ENCODE data around the gene COL8A1.

COL8A1 gene

DNA sequence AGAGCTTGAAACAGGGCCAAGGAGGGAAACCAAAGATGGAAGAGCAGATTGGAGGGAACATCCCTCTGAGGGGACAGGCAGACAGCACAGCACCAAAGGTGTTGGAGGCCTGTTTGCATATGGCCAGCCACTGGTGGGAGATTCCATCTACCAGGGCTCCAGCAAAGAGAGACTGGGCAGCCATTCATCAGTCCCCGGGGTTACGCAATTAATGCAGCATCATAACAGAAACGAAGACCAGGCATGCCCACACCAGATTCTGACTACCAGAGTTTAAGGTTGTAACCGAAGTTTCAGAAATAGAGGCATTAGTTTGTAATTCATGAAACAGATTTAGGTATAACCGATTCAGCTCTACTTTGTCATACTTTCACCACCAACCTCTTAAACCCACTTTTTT, 58.1 kb downstream of the COL8A1 start:
- TF ChIP-seq, protein P1, sequence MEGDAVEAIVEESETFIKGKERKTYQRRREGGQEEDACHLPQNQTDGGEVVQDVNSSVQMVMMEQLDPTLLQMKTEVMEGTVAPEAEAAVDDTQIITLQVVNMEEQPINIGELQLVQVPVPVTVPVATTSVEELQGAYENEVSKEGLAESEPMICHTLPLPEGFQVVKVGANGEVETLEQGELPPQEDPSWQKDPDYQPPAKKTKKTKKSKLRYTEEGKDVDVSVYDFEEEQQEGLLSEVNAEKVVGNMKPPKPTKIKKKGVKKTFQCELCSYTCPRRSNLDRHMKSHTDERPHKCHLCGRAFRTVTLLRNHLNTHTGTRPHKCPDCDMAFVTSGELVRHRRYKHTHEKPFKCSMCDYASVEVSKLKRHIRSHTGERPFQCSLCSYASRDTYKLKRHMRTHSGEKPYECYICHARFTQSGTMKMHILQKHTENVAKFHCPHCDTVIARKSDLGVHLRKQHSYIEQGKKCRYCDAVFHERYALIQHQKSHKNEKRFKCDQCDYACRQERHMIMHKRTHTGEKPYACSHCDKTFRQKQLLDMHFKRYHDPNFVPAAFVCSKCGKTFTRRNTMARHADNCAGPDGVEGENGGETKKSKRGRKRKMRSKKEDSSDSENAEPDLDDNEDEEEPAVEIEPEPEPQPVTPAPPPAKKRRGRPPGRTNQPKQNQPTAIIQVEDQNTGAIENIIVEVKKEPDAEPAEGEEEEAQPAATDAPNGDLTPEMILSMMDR (IDR thresholded peaks at IDR 0.05; ENCODE audit: low read depth, low read length), result no peak
- no peak overlapping the region for H3K4me3 ChIP-seq (ENCODE audit: low read depth, low read length)

DNA sequence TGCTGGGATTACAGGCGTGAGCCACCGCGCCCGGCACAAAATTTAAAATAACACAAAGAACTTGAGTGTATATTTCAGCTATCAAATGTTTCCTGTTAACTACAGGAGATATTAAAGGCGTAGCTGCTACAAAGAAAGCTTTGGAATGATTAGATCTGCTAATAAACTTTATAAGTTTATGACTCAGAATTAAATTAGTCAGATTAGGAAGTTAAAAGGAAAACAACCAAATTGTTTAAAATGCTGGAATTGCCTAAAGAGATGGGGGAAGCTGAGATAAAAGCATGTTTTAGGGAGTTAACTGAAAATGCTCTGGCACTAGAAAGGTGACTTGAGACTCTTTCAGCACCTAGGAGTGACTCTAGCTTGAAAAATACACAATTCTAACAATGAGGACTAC, 58.9 kb downstream of the COL8A1 start:
- TF ChIP-seq, protein P1 (IDR thresholded peaks at IDR 0.05; ENCODE audit: low read depth, low read length), result no peak
- no peak overlapping the region for H3K4me3 ChIP-seq (ENCODE audit: low read depth, low read length)

DNA sequence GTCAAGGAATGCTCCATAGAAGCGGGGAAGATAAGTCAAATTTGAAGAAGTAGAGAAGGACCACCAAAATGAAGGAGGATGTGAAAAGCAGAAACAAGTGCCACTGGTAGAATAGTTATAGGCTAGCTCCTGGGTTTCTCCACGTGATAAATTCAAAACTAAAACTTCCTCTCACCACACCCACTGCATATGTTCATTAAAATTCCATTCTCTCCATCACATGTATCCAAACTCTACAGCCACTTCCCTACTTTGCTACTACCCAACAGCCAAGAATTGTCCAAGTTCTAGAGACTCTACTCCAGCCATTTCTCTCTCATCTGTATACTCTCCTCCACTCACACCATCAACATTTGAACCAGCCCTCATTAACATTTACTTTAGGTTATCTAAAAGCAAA, 60.5 kb downstream of the COL8A1 start:
- TF ChIP-seq, protein P1 (IDR thresholded peaks at IDR 0.05; ENCODE audit: low read depth, low read length), result no peak

DNA sequence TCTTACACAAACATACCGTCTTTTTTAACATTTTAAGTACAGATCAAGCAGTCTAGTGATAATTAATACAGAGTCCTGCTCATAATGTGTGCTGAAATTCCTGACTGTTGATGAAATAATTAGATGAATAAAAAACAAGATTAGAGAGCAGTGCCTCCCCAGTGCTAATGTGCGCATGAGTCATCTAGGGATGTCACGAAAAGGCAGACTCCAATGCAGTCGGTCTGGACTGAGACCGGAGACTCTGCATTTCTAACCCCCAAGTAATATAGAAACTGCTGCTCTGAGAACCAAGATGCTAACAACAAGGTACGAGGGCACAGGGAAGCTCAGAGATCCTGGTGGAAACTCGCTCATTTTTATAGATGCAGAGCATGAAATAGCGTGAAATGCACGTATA, 61.4 kb downstream of the COL8A1 start:
- TF ChIP-seq, protein P1 (IDR thresholded peaks at IDR 0.05; ENCODE audit: low read depth, low read length), result no peak
- H3K4me3 ChIP-seq (ENCODE audit: low read depth, low read length), result no peak overlapping the region

More for the DNA sequence above, 60.5 kb downstream of the COL8A1 start:
- no peak overlapping the region for H3K4me3 ChIP-seq (ENCODE audit: low read depth, low read length)

DNA sequence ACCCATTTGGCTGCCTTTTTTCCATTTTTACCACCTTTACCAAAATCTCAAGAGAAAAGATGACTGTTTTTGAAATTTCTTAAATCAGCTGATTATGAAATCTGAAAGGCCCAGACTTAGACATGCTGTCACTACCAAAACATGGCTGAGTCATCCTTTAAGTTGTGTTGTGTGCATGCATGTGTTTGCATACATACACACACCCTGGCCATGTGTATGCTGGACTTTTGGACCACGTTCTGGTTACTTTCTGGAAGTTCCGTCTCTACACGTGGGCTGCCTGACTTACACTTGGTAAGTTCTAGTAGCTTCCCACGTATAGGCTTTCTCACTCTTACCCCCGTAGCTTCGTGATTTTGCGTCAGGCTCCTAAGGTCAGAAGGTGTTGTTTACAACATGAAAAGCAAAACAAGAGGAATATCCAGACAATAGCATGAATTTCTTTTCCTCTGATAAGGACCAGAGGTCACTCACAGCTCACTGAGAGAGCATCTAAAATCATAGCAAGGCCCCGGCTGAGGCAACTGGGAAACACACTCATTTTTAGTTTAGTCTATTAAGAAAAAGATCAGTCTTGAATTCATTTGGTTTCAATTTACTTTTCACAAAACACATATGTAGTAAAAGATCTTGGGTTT, 62.4 kb downstream of the COL8A1 start:
- TF ChIP-seq, protein P1 (IDR thresholded peaks at IDR 0.05; ENCODE audit: low read depth, low read length), result no peak

DNA sequence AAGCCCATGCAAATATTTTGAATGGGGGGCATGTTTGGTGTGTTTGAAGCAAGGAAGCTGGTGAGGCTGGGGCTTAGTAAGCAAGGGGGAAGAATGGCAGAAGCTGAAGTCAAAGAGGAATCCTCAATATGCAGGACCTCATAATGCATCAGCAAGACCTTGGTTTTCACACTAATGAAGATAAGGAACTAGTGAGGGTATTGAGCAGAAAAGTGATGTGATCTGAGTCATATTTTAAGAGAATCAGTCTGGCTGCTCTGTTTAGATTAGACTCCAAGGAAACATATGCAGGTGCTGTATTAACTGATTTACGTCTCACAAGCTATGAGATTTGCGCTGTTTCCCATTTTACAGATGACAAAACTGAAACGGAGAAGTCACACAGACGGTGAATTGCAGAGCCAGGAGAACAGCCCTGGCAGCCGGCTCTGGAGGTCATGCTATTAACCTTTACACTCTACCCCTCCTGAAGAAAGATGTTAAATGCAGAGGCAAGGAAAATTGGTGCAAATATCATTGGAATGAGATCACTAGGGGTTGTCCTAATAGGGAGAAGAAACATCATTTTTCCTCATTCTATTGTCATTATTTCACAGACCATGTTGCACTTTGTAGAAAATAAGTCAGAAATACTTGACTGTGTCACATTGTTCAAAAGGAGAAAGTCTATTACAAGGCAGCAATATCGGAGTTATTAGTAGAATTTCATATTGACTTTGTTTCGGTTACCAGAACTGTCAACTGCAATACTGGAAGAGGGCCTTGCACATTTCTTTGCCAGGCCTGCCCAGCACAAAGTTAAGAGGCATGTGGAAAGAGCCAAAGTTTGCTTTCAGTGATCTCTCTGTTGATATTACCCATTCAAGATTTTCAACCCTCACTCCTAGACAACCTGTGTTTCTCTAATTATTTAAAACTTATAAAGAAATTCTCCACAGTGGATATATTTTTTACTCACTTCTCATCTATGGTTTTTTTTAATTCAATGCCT, 64.9 kb downstream of the COL8A1 start:
- no peak overlapping the region for H3K4me3 ChIP-seq (ENCODE audit: low read depth, low read length)
- TF ChIP-seq, protein P1 (IDR thresholded peaks at IDR 0.05; ENCODE audit: low read depth, low read length), result no peak

More for the DNA sequence above, 62.4 kb downstream of the COL8A1 start:
- H3K4me3 ChIP-seq (ENCODE audit: low read depth, low read length), result no peak overlapping the region

DNA sequence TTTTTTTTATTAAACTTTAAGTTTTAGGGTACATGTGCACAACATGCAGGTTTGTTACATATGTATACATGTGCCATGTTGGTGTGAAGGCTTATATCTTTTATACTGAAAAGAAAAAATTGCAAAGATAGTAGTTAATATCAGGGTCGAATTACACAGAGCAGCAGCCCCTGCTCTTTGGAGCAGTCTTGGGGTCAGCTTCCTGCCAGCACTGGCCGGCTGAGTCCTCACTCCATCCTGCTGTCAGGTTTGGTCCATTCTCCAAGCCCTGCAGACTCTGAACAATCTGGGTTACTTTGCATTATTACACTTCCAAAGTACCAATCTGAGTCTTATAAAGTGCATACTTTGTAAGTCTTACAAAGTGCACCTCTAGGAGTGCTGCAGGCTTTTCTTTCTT, 66.0 kb downstream of the COL8A1 start:
- TF ChIP-seq, protein P1 (IDR thresholded peaks at IDR 0.05; ENCODE audit: low read depth, low read length), result no peak
- H3K4me3 ChIP-seq (ENCODE audit: low read depth, low read length), result no peak overlapping the region

Measured in WI38 (cell line).